HepG2 (cell line): Measurements from ENCODE around the gene HAS3. TPM values are rescaled to one million over a fixed set of nuclear protein-coding genes. Genes with fewer than 3 reads are reported as not detected.

Experiments used
- HOXA7 ChIP-seq: sonication (generic); formaldehyde crosslinking; IDR thresholded peaks from 2 replicates; pipeline ENCODE4 v1.8.1; 2022; ENCODE audit warnings: mild to moderate bottlenecking, missing genetic modification reagents, moderate library complexity
- IKZF1 ChIP-seq: fragments of 450-650 bp; IDR thresholded peaks from 2 replicates; pipeline ENCODE4 v1.7.1; 2016
- KMT2A ChIP-seq: sonication (generic); formaldehyde crosslinking; IDR thresholded peaks from 2 replicates; pipeline ENCODE4 v1.4.0; 2020; ENCODE audit warnings: missing genetic modification reagents
- NCOA5 ChIP-seq: sonication (generic); formaldehyde crosslinking; IDR thresholded peaks from 2 replicates; pipeline ENCODE4 v1.4.0; 2020; ENCODE audit warnings: missing genetic modification reagents
- NFIB ChIP-seq: sonication (generic); formaldehyde crosslinking; IDR thresholded peaks from 2 replicates; pipeline ENCODE4 v1.9.0; 2021; ENCODE audit warnings: missing genetic modification reagents, mild to moderate bottlenecking, borderline replicate concordance
- NFRKB ChIP-seq: fragments of 450-650 bp; IDR thresholded peaks from 2 replicates; pipeline ENCODE4 v1.6.1; 2017
- RFX5 ChIP-seq: IDR thresholded peaks from 2 replicates; pipeline ENCODE4 v1.6.1; 2011; ENCODE audit warnings: low read depth, low read length, improper control_type of control experiment
- RXRA ChIP-seq: sonication (generic); formaldehyde crosslinking; IDR thresholded peaks from 2 replicates; pipeline ENCODE4 v1.5.1; 2020; ENCODE audit warnings: missing genetic modification reagents
- SAP130 ChIP-seq: IDR thresholded peaks from 2 replicates; pipeline ENCODE4 v1.6.1; 2016; ENCODE audit warnings: low read depth
- ZMYM4 ChIP-seq: sonication (generic); formaldehyde crosslinking; IDR thresholded peaks from 2 replicates; pipeline ENCODE4 v1.8.1; 2023; ENCODE audit warnings: mild to moderate bottlenecking, missing genetic modification reagents
- ZNF446 ChIP-seq: sonication (generic); formaldehyde crosslinking; IDR thresholded peaks from 2 replicates; pipeline ENCODE4 v1.5.0; 2020; ENCODE audit warnings: mild to moderate bottlenecking, missing genetic modification reagents
- ZNF619 ChIP-seq: sonication (generic); formaldehyde crosslinking; IDR thresholded peaks from 2 replicates; pipeline ENCODE4 v1.4.0; 2020; ENCODE audit warnings: mild to moderate bottlenecking, missing genetic modification reagents
- ZNF652 ChIP-seq: IDR thresholded peaks from 2 replicates; pipeline ENCODE4 v1.6.1; 2016; ENCODE audit warnings: low read depth, borderline replicate concordance
- ZNF703 ChIP-seq: sonication (generic); formaldehyde crosslinking; IDR thresholded peaks from 2 replicates; pipeline ENCODE4 v1.5.1; 2020; ENCODE audit warnings: missing genetic modification reagents, mild to moderate bottlenecking, moderate library complexity, borderline replicate concordance
- polyA plus RNA-seq, 8 experiments: library from polyadenylated mRNA; depleted of rRNA in 3 of 8; stranded (reverse) in 7 of 8; unstranded in 1 of 8; fragments of >200 nt; fragmentation: Illumina TruSeq in 4 of 8; extraction: Trizol in 4 of 8; gene quantifications; 2 replicates each; pipeline versions ENCODE4 v1.2.1 to v1.2.3, GENCODE V29; 2011 to 2016; ENCODE audit warnings: low read depth in 4 of 8, missing spikeins in 1 of 8, mixed read lengths in 1 of 8; ENCODE audit not compliant: insufficient read depth in 1 of 8
- total RNA-seq, 5 experiments: library from RNA; depleted of rRNA; stranded (reverse); fragments of >200 nt; fragmentation: Illumina TruSeq; extraction: Trizol; gene quantifications; 2 replicates each; pipeline ENCODE4 v1.2.3, GENCODE V29; 2016; ENCODE audit warnings: low read depth in 1 of 5
- TF ChIP-seq, protein P1 (sequence below): IDR thresholded peaks from 2 replicates; pipeline ENCODE4 v1.6.1; 2012; ENCODE audit warnings: inconsistent platforms
- TF ChIP-seq, protein P2 (sequence below): sonication (generic); formaldehyde crosslinking; IDR thresholded peaks from 2 replicates; pipeline ENCODE4 v1.9.0; 2022; ENCODE audit warnings: missing genetic modification reagents, mild to moderate bottlenecking, borderline replicate concordance
- TF ChIP-seq, protein P3 (sequence below): IDR thresholded peaks from 2 replicates; pipeline ENCODE4 v1.6.1; 2016; ENCODE audit warnings: missing genetic modification reagents, missing compliant biosample characterization
- TF ChIP-seq, protein P4 (sequence below): sonication (generic); formaldehyde crosslinking; IDR thresholded peaks from 2 replicates; pipeline ENCODE4 v1.8.1; 2023; ENCODE audit warnings: mild to moderate bottlenecking, inconsistent platforms, moderate library complexity, missing genetic modification reagents, borderline replicate concordance
- TF ChIP-seq, protein P5 (sequence below): sonication (generic); formaldehyde crosslinking; IDR thresholded peaks from 2 replicates; pipeline ENCODE4 v1.5.0; 2020; ENCODE audit warnings: mild to moderate bottlenecking, missing genetic modification reagents
- TF ChIP-seq, protein P6 (sequence below): sonication (generic); formaldehyde crosslinking; IDR thresholded peaks from 2 replicates; pipeline ENCODE4 v1.8.0; 2022; ENCODE audit warnings: missing genetic modification reagents, low read depth, mild to moderate bottlenecking, borderline replicate concordance
- TF ChIP-seq, protein P7 (sequence below): sonication (generic); formaldehyde crosslinking; IDR thresholded peaks from 2 replicates; pipeline ENCODE4 v1.4.0; 2020; ENCODE audit warnings: missing genetic modification reagents

Gene HAS3
- total and polyA plus RNA-seq, 2 of the 13 experiments (the other 11 are each of a cell fraction or from before 2014, with no cell fraction given): 0.04 to 0.30 TPM

DNA sequence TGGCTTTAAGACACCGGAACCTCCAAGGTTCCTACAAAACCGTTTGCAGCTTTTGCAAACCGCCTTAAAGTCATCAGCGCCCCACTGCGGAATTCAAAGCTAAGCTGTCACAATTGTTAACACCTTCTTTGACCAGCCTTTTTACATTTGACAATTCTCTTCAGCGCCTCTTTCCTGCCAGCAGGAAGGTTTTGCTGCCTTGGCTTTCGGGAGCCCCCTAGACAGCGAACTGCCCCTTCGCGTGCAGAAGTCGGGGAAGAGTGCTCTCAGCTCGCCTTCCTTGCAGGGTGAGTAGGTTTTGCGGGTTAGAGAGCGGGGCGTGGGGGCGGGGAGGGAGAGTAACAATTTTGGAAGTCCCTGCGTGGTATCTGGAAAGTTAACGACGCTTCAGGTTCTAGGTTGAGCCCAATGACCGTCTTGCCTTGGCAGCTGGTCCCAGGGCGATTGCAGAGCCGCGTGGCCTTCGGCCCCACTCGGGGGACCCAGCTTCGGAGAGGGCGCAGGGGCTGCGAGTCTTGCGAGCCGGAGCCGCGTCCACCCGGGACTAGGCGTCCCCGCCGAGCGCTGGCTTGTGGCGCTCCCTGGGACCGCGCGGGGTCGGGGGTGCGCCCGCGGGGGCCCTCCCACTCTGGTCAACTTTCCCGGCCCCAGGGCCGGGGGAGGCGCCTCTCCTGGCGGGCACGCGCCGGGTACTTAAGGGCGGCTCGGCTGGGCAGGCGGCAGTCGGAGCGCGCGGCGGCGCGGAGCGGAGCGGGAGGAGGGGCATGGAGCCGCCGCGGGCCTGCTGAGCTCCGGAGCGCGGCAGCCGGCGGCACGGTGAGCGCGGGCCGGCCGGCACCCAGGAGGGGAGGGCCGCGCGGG lies at the start of gene HAS3 (continued):
- TF ChIP-seq, protein P1, sequence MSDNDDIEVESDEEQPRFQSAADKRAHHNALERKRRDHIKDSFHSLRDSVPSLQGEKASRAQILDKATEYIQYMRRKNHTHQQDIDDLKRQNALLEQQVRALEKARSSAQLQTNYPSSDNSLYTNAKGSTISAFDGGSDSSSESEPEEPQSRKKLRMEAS: peak; percentile 27; the same call in 1 of the 2 replicates
- 0 out of 2 replicates have a peak, but pooled peaks have one; percentile 55 for TF ChIP-seq ZNF446 (CRISPR knock-in tag)
- no peak for TF ChIP-seq RFX5
- TF ChIP-seq ZNF703: no peak
- TF ChIP-seq, protein P2, sequence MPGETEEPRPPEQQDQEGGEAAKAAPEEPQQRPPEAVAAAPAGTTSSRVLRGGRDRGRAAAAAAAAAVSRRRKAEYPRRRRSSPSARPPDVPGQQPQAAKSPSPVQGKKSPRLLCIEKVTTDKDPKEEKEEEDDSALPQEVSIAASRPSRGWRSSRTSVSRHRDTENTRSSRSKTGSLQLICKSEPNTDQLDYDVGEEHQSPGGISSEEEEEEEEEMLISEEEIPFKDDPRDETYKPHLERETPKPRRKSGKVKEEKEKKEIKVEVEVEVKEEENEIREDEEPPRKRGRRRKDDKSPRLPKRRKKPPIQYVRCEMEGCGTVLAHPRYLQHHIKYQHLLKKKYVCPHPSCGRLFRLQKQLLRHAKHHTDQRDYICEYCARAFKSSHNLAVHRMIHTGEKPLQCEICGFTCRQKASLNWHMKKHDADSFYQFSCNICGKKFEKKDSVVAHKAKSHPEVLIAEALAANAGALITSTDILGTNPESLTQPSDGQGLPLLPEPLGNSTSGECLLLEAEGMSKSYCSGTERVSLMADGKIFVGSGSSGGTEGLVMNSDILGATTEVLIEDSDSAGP: peak; percentile 71; the same call in 1 of the 2 replicates
- TF ChIP-seq, protein P3, sequence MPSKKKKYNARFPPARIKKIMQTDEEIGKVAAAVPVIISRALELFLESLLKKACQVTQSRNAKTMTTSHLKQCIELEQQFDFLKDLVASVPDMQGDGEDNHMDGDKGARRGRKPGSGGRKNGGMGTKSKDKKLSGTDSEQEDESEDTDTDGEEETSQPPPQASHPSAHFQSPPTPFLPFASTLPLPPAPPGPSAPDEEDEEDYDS (CRISPR knock-in tag): peak; percentile 49
- peak; percentile 20; the same call in 1 of the 2 replicates for TF ChIP-seq ZMYM4 (CRISPR knock-in tag)
- TF ChIP-seq NFRKB: no peak
- TF ChIP-seq, protein P4, sequence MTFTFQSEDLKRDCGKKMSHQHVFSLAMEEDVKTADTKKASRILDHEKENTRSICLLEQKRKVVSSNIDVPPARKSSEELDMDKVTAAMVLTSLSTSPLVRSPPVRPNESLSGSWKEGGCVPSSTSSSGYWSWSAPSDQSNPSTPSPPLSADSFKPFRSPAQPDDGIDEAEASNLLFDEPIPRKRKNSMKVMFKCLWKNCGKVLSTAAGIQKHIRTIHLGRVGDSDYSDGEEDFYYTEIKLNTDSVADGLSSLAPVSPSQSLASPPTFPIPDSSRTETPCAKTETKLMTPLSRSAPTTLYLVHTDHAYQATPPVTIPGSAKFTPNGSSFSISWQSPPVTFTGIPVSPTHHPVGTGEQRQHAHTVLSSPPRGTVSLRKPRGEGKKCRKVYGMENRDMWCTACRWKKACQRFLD (CRISPR knock-in tag): no peak
- TF ChIP-seq RXRA (CRISPR knock-in tag): peak; percentile 33; the same call in 1 of the 2 replicates
- no peak for TF ChIP-seq NCOA5 (CRISPR knock-in tag)
- TF ChIP-seq IKZF1: no peak
- peak; percentile 49; the same call in 1 of the 2 replicates for TF ChIP-seq ZNF619
- TF ChIP-seq, protein P5, sequence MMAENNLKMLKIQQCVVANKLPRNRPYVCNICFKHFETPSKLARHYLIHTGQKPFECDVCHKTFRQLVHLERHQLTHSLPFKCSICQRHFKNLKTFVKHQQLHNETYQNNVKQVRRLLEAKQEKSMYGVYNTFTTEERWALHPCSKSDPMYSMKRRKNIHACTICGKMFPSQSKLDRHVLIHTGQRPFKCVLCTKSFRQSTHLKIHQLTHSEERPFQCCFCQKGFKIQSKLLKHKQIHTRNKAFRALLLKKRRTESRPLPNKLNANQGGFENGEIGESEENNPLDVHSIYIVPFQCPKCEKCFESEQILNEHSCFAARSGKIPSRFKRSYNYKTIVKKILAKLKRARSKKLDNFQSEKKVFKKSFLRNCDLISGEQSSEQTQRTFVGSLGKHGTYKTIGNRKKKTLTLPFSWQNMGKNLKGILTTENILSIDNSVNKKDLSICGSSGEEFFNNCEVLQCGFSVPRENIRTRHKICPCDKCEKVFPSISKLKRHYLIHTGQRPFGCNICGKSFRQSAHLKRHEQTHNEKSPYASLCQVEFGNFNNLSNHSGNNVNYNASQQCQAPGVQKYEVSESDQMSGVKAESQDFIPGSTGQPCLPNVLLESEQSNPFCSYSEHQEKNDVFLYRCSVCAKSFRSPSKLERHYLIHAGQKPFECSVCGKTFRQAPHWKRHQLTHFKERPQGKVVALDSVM (CRISPR knock-in tag): peak; percentile 28; the same call in 1 of the 2 replicates
- TF ChIP-seq, protein P6, sequence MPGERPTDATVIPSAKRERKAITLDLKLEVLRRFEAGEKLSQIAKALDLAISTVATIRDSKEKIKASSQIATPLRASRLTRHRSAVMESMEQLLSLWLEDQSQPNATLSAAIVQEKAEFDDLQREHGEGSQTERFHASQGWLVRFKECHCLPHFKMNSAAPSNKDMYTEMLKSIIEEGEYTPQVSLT (CRISPR knock-in tag): no peak
- peak; percentile 75 for TF ChIP-seq ZNF652 (CRISPR knock-in tag)
- TF ChIP-seq NFIB (CRISPR knock-in tag): no peak
- TF ChIP-seq SAP130 (CRISPR knock-in tag): peak; percentile 26; the same call in 1 of the 2 replicates
- TF ChIP-seq HOXA7 (CRISPR knock-in tag): 0 out of 2 replicates have a peak, but pooled peaks have one; percentile 41
- TF ChIP-seq, protein P7, sequence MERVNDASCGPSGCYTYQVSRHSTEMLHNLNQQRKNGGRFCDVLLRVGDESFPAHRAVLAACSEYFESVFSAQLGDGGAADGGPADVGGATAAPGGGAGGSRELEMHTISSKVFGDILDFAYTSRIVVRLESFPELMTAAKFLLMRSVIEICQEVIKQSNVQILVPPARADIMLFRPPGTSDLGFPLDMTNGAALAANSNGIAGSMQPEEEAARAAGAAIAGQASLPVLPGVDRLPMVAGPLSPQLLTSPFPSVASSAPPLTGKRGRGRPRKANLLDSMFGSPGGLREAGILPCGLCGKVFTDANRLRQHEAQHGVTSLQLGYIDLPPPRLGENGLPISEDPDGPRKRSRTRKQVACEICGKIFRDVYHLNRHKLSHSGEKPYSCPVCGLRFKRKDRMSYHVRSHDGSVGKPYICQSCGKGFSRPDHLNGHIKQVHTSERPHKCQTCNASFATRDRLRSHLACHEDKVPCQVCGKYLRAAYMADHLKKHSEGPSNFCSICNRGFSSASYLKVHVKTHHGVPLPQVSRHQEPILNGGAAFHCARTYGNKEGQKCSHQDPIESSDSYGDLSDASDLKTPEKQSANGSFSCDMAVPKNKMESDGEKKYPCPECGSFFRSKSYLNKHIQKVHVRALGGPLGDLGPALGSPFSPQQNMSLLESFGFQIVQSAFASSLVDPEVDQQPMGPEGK (CRISPR knock-in tag): peak; percentile 54; the same call in 1 of the 2 replicates
- no peak for TF ChIP-seq KMT2A (CRISPR knock-in tag)
